ENCODE measurements around the gene TTYH1.

DNA sequence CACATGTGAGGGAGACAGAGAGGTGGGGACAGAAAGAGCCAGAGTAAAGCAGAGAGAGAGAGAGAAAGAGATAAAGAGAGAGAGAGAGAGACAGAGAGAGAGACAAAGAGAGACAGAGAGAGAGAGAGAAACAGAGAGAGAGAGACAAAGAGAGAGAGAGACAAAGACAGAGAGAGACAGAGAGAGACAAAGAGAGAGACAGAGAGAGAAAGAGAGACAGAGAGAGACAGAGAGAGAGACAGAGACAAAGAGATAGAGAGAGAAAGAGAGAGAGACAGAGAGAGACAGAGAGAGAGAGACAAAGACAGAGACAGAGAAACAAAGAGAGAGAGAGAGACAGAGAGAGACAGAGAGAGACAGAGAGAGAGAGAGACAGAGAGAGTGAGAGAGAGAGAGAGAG lies 4.2 kb upstream of the TTYH1 start:
- TF ChIP-seq, protein P1, sequence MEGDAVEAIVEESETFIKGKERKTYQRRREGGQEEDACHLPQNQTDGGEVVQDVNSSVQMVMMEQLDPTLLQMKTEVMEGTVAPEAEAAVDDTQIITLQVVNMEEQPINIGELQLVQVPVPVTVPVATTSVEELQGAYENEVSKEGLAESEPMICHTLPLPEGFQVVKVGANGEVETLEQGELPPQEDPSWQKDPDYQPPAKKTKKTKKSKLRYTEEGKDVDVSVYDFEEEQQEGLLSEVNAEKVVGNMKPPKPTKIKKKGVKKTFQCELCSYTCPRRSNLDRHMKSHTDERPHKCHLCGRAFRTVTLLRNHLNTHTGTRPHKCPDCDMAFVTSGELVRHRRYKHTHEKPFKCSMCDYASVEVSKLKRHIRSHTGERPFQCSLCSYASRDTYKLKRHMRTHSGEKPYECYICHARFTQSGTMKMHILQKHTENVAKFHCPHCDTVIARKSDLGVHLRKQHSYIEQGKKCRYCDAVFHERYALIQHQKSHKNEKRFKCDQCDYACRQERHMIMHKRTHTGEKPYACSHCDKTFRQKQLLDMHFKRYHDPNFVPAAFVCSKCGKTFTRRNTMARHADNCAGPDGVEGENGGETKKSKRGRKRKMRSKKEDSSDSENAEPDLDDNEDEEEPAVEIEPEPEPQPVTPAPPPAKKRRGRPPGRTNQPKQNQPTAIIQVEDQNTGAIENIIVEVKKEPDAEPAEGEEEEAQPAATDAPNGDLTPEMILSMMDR (IDR thresholded peaks at IDR 0.05), result no peak
- no peak for TF ChIP-seq POLR2A (IDR thresholded peaks at IDR 0.05)

Measured in testis (tissue), 2 donors.